IMR-90 (cell line): ENCODE results near the gene CUL9. TPM values are rescaled to one million over a fixed set of nuclear protein-coding genes. Genes with fewer than 3 reads are reported as not detected.

Source experiments
- ATAC-seq: fragments of 200-7000 bp; cut with Tn5 transposase; 2 replicates; pipeline ENCODE4 v1.9.1; 2020; ENCODE audit warnings: low read depth, mild to moderate bottlenecking, moderate library complexity
- BruUV-seq: library from RNA; stranded (reverse); fragments of 400-500 nt; replicated peaks from 2 replicates; lab custom pipeline; 2021; lab: Mats Ljungman, UMichigan
- CTCF ChIA-PET: fragments of 300-600 bp; formaldehyde crosslinking; extraction: SDS; loops from one replicate; lab custom pipeline; 2021; ENCODE audit warnings: antibody characterized with exemption; lab: Yijun Ruan, JAX
- POLR2A ChIA-PET: fragments of 300-600 bp; sonication (Branson Sonifier 250); formaldehyde crosslinking; loops from one replicate; lab custom pipeline; 2022; ENCODE audit warnings: antibody characterized with exemption; ENCODE audit not compliant: unreplicated experiment; lab: Charles Lee
- DNase-seq: peaks from one replicate; pipeline ENCODE4 v3.0.0; 2013
- H2AFZ ChIP-seq: replicated peaks from 2 replicates; pipeline ENCODE3; 2013; ENCODE audit warnings: low read length, mild to moderate bottlenecking; ENCODE audit not compliant: poor library complexity
- H2AK5ac ChIP-seq: 2 replicates; pipeline ENCODE4 v1.6.1; 2013; ENCODE audit warnings: low read depth, low read length, inconsistent platforms
- H2AK9ac ChIP-seq: replicated peaks from 2 replicates; pipeline ENCODE3; 2013; ENCODE audit warnings: mild to moderate bottlenecking, low read depth, low read length, moderate library complexity; ENCODE audit not compliant: poor library complexity
- H2BK120ac ChIP-seq: 2 replicates; pipeline ENCODE4 v1.6.1; 2013; ENCODE audit warnings: low read depth, low read length, inconsistent platforms
- H2BK15ac ChIP-seq: 3 replicates; pipeline ENCODE4 v1.6.1; 2013; ENCODE audit warnings: low read depth, low read length, inconsistent platforms
- H2BK20ac ChIP-seq: 2 replicates; pipeline ENCODE4 v1.6.1; 2013; ENCODE audit warnings: low read depth, mild to moderate bottlenecking, inconsistent platforms, low read length, moderate library complexity
- H2BK5ac ChIP-seq: 2 replicates; pipeline ENCODE4 v1.6.1; 2013; ENCODE audit warnings: mild to moderate bottlenecking, low read depth, low read length, inconsistent platforms; ENCODE audit not compliant: poor library complexity, severe bottlenecking
- H3K14ac ChIP-seq: replicated peaks from 2 replicates; pipeline ENCODE4 v1.6.1; 2013; ENCODE audit warnings: low read depth, low read length, inconsistent platforms
- H3K18ac ChIP-seq: 2 replicates; pipeline ENCODE4 v1.6.1; 2013; ENCODE audit warnings: low read depth, low read length, control low read depth
- H3K23ac ChIP-seq: 2 replicates; pipeline ENCODE4 v1.6.1; 2013; ENCODE audit warnings: low read depth, low read length, inconsistent platforms
- H3K27ac ChIP-seq: 2 replicates; pipeline ENCODE4 v1.5.1; 2013; ENCODE audit warnings: mild to moderate bottlenecking, control low read depth, low read length; ENCODE audit not compliant: insufficient read depth
- H3K27me3 ChIP-seq: 2 replicates; pipeline ENCODE4 v1.6.1; 2013; ENCODE audit warnings: low read length; ENCODE audit not compliant: control insufficient read depth, insufficient read depth
- H3K36me3 ChIP-seq: 2 replicates; pipeline ENCODE4 v1.6.1; 2013; ENCODE audit warnings: low read length, mixed read lengths; ENCODE audit not compliant: control insufficient read depth, insufficient read depth
- H3K4ac ChIP-seq: 2 replicates; pipeline ENCODE4 v1.6.1; 2013; ENCODE audit warnings: low read depth, low read length, inconsistent platforms
- H3K4me1 ChIP-seq: 2 replicates; pipeline ENCODE4 v1.6.1; 2013; ENCODE audit warnings: low read length, mixed read lengths; ENCODE audit not compliant: control insufficient read depth, insufficient read depth
- H3K4me2 ChIP-seq: 2 replicates; pipeline ENCODE4 v1.6.1; 2013; ENCODE audit warnings: low read depth, mild to moderate bottlenecking, control low read depth, low read length, moderate library complexity
- H3K4me3 ChIP-seq: 2 replicates; pipeline ENCODE4 v1.5.1; 2013; ENCODE audit warnings: low read depth, mild to moderate bottlenecking, control low read depth, low read length, moderate library complexity; ENCODE audit not compliant: insufficient read depth
- H3K56ac ChIP-seq: 2 replicates; pipeline ENCODE4 v1.6.1; 2013; ENCODE audit warnings: low read length, inconsistent platforms; ENCODE audit not compliant: insufficient read depth; ENCODE audit errors: extremely low read depth
- H3K79me1 ChIP-seq, 2 experiments: 2 replicates each; pipeline ENCODE4 v1.6.1; 2013; ENCODE audit warnings: low read length in 2 of 2, inconsistent platforms in 1 of 2, low read depth in 1 of 2
- H3K9ac ChIP-seq: 2 replicates; pipeline ENCODE4 v1.6.1; 2013; ENCODE audit warnings: low read depth, low read length, control low read depth
- H3K9me1 ChIP-seq: 2 replicates; pipeline ENCODE4 v1.6.1; 2013; ENCODE audit warnings: low read length, inconsistent platforms; ENCODE audit not compliant: insufficient read depth
- H3K9me3 ChIP-seq: 2 replicates; pipeline ENCODE4 v1.6.1; 2013; ENCODE audit warnings: low read length; ENCODE audit not compliant: control insufficient read depth, insufficient read depth
- H4K20me1 ChIP-seq: 2 replicates; pipeline ENCODE4 v1.6.1; 2013; ENCODE audit warnings: low read length, inconsistent platforms; ENCODE audit not compliant: insufficient read depth
- H4K5ac ChIP-seq: 2 replicates; pipeline ENCODE4 v1.6.1; 2013; ENCODE audit warnings: mild to moderate bottlenecking, low read depth, low read length, control low read depth
- H4K8ac ChIP-seq, 2 experiments: 2 replicates each; pipeline ENCODE4 v1.6.1; 2013; ENCODE audit warnings: low read depth in 2 of 2, low read length in 2 of 2, control low read depth in 1 of 2, inconsistent platforms in 1 of 2
- H4K91ac ChIP-seq: 2 replicates; pipeline ENCODE4 v1.6.1; 2013; ENCODE audit warnings: low read depth, low read length, inconsistent platforms; ENCODE audit not compliant: insufficient read depth
- CHD1 ChIP-seq: IDR thresholded peaks from 2 replicates; pipeline ENCODE4 v1.6.1; 2012; ENCODE audit warnings: low read depth, low read length, improper control_type of control experiment
- FOS ChIP-seq: fragments of 150-350 bp; IDR thresholded peaks from 2 replicates; pipeline ENCODE4 v1.6.1; 2016; ENCODE audit warnings: low read depth, low read length
- MAFK ChIP-seq: IDR thresholded peaks from 2 replicates; pipeline ENCODE4 v1.6.1; 2012; ENCODE audit warnings: low read depth, low read length, improper control_type of control experiment
- MXI1 ChIP-seq: IDR thresholded peaks from 2 replicates; pipeline ENCODE4 v1.6.1; 2012; ENCODE audit warnings: low read depth, mild to moderate bottlenecking, low read length, moderate library complexity, borderline replicate concordance
- NFE2L2 ChIP-seq: fragments of 150-350 bp; IDR thresholded peaks from 2 replicates; pipeline ENCODE4 v1.6.1; 2016; ENCODE audit warnings: low read depth, mild to moderate bottlenecking, low read length
- RAD21 ChIP-seq: IDR thresholded peaks from 2 replicates; pipeline ENCODE4 v1.6.1; 2012; ENCODE audit warnings: low read length, improper control_type of control experiment
- RCOR1 ChIP-seq: IDR thresholded peaks from 2 replicates; pipeline ENCODE4 v1.6.1; 2012; ENCODE audit warnings: mild to moderate bottlenecking, low read length, improper control_type of control experiment; ENCODE audit not compliant: insufficient replicate concordance
- RFX5 ChIP-seq: IDR thresholded peaks from 2 replicates; pipeline ENCODE4 v1.8.0; 2012; ENCODE audit warnings: low read depth, mild to moderate bottlenecking, low read length, moderate library complexity
- SMC3 ChIP-seq: fragments of 150-350 bp; IDR thresholded peaks from 2 replicates; pipeline ENCODE4 v1.6.1; 2016; ENCODE audit warnings: low read depth, mild to moderate bottlenecking, antibody characterized with exemption, low read length, moderate library complexity
- WGBS, 2 experiments: methylation state at CpG; one replicate each; pipeline versions ENCODE4 v1.1.5 to v1.1.7; 2013; ENCODE audit warnings: missing lambda C conversion rate in 2 of 2; ENCODE audit not compliant: insufficient read length in 1 of 2; ENCODE audit errors: extremely low coverage in 2 of 2; 5-methylcytosine and 5-hydroxymethylcytosine counted together
- dilution Hi-C: fragments of 300-500 bp; cut with HindIII; formaldehyde crosslinking; loops from one replicate; pipeline ENCODE4 v1.14.3; 2018; ENCODE audit warnings: low sequenced_read_pairs; ENCODE audit not compliant: unreplicated experiment
- in situ Hi-C: fragments of 300-500 bp; cut with MboI; formaldehyde crosslinking; loops from 3 replicates; pipeline ENCODE4 v1.14.3; 2019; ENCODE audit warnings: low sequenced_read_pairs, inconsistent platforms, mixed read lengths
- intact Hi-C: fragments of 100-400 bp; cut with micrococcal nuclease; formaldehyde crosslinking; loops from 2 replicates; pipeline ENCODE4 v1.10.0; 2022
- polyA plus RNA-seq, 3 experiments: library from polyadenylated mRNA; depleted of rRNA; stranded (reverse); fragments of >200 nt; gene quantifications; 2 replicates each; pipeline ENCODE4 v1.2.3, GENCODE V29; 2012; ENCODE audit warnings: low replicate concordance in 1 of 3
- total RNA-seq: library from RNA; depleted of rRNA; stranded (reverse); fragments of >200 nt; gene quantifications from 2 replicates; pipeline ENCODE4 v1.2.3, GENCODE V29; 2012
- TF ChIP-seq, protein P1 (sequence below): fragments of 150-350 bp; IDR thresholded peaks from 2 replicates; pipeline ENCODE4 v1.6.1; 2017; ENCODE audit warnings: mild to moderate bottlenecking, antibody characterized with exemption, low read length, low read depth
- TF ChIP-seq, protein P2 (sequence below): fragments of 150-350 bp; IDR thresholded peaks from 2 replicates; pipeline ENCODE4 v1.6.1; 2016; ENCODE audit warnings: low read depth, mild to moderate bottlenecking, low read length, moderate library complexity, borderline replicate concordance
- TF ChIP-seq, protein P3 (sequence below): conservative IDR thresholded peaks from 2 replicates; pipeline ENCODE4 v1.5.1; 2012; ENCODE audit warnings: mild to moderate bottlenecking, low read depth, low read length, improper control_type of control experiment

The CUL9 gene
- total and polyA plus RNA-seq, 2 of the 4 experiments (the other 2 are of a cell fraction) = 7.7 to 19.5 TPM

DNA sequence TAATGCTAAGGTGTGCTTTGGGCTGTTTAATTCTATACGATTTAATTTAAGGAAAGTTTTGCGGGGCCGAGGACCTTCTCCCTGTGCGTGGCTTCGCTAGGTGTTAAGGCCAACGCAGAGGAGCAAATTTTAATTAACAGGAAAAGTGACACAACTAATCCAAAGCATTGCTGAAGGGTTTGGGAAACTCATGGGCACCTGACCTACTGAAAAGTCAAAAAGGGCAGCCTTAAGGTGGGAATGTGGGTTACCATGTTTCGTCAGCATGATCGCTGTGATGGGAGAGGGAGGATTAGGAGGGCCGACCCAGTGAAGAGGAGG, 415 bp upstream of the CUL9 start:
- peak overlapping the region; percentile 89 for H3K23ac ChIP-seq
- DNase-seq (no peak), ATAC-seq (no peak)
- H3K4me3 ChIP-seq = peak overlapping the region; percentile 90
- H4K91ac ChIP-seq = peak overlapping the region; percentile 57; the same call in 1 of the 2 replicates
- no peak overlapping the region for H2BK15ac ChIP-seq
- TF ChIP-seq, protein P1, sequence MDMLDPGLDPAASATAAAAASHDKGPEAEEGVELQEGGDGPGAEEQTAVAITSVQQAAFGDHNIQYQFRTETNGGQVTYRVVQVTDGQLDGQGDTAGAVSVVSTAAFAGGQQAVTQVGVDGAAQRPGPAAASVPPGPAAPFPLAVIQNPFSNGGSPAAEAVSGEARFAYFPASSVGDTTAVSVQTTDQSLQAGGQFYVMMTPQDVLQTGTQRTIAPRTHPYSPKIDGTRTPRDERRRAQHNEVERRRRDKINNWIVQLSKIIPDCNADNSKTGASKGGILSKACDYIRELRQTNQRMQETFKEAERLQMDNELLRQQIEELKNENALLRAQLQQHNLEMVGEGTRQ = no peak
- TF ChIP-seq CHD1 (no peak), RCOR1 (no peak), MAFK (no peak), RFX5 (no peak), NFE2L2 (no peak), RAD21 (no peak), FOS (no peak), MXI1 (no peak), SMC3 (no peak)
- TF ChIP-seq, protein P2, sequence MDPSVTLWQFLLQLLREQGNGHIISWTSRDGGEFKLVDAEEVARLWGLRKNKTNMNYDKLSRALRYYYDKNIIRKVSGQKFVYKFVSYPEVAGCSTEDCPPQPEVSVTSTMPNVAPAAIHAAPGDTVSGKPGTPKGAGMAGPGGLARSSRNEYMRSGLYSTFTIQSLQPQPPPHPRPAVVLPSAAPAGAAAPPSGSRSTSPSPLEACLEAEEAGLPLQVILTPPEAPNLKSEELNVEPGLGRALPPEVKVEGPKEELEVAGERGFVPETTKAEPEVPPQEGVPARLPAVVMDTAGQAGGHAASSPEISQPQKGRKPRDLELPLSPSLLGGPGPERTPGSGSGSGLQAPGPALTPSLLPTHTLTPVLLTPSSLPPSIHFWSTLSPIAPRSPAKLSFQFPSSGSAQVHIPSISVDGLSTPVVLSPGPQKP = no peak
- TF ChIP-seq, protein P3, sequence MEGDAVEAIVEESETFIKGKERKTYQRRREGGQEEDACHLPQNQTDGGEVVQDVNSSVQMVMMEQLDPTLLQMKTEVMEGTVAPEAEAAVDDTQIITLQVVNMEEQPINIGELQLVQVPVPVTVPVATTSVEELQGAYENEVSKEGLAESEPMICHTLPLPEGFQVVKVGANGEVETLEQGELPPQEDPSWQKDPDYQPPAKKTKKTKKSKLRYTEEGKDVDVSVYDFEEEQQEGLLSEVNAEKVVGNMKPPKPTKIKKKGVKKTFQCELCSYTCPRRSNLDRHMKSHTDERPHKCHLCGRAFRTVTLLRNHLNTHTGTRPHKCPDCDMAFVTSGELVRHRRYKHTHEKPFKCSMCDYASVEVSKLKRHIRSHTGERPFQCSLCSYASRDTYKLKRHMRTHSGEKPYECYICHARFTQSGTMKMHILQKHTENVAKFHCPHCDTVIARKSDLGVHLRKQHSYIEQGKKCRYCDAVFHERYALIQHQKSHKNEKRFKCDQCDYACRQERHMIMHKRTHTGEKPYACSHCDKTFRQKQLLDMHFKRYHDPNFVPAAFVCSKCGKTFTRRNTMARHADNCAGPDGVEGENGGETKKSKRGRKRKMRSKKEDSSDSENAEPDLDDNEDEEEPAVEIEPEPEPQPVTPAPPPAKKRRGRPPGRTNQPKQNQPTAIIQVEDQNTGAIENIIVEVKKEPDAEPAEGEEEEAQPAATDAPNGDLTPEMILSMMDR = no peak
- in situ Hi-C loops (no loop called here), intact Hi-C loops (no loop called here), dilution Hi-C loops (no loop called here)
- H3K14ac ChIP-seq = peak overlapping the region; percentile 89
- peak overlapping the region; percentile 91 for H3K4ac ChIP-seq
- H2AK5ac ChIP-seq = peak overlapping the region; percentile 89
- 0 out of 2 replicates have a peak overlapping the region, but pooled peaks have one; percentile 22 for H3K56ac ChIP-seq
- peak overlapping the region; percentile 79 for H3K27ac ChIP-seq
- H2AFZ ChIP-seq = peak overlapping the region; percentile 90
- H3K18ac ChIP-seq = peak overlapping the region; percentile 54; the same call in 1 of the 2 replicates
- peak overlapping the region; percentile 42 for H2AK9ac ChIP-seq
- H3K9ac ChIP-seq = peak overlapping the region; percentile 88
- CTCF ChIA-PET = interaction anchor here (0.8 kb wide), 1 partner anchor 10 kb away, joined by 6 read pairs; no protein-coding TSS in a partner anchor
- H2BK120ac ChIP-seq = peak overlapping the region; percentile 32; the same call in 1 of the 2 replicates
- no peak overlapping the region for H2BK20ac ChIP-seq
- no TSS peak for BruUV-seq
- H3K79me1 ChIP-seq = peaks cover 12 to 53% of the 10 kb centered on the region in 2 experiments
- H3K9me1 ChIP-seq = no peaks in the 10 kb centered on the region; the same call in 1 of the 2 replicates
- H4K5ac ChIP-seq = peak overlapping the region; percentile 98
- H3K27me3 ChIP-seq = no peaks in the 10 kb centered on the region
- H3K4me2 ChIP-seq = peak overlapping the region; percentile 98
- peaks cover 2% of the 10 kb centered on the region for H3K4me1 ChIP-seq
- H3K9me3 ChIP-seq = no peaks in the 10 kb centered on the region
- H4K20me1 ChIP-seq = peaks cover 1% of the 10 kb centered on the region; the same call in 1 of the 2 replicates
- 100% methylated on average over 2 of the region's 9 CpGs; no CpG with 5 or more reads in 1 of the 2 experiments for WGBS, 2 experiments
- H3K36me3 ChIP-seq = peaks cover 45% of the 10 kb centered on the region
- H4K8ac ChIP-seq = peak overlapping the region; percentile 88 to 97
- POLR2A ChIA-PET = interaction anchor here (1.2 kb wide), 1 partner anchor 10 kb away, joined by 6 read pairs; no protein-coding TSS in a partner anchor
- peak overlapping the region; percentile 78 for H2BK5ac ChIP-seq
